B cell (primary cell): ENCODE results near the gene CCND1. TPM values are rescaled to one million over a fixed set of nuclear protein-coding genes. Genes with fewer than 3 reads are reported as not detected.

Source experiments
- ATAC-seq: fragments of 200-7000 bp; cut with Tn5 transposase; one replicate; pipeline ENCODE4 v1.10.0; 2021; ENCODE audit warnings: low read depth, mild to moderate bottlenecking, moderate number of reproducible peaks, moderate library complexity
- CTCF ChIA-PET: fragments of 350-600 bp; sonication (Branson Sonifier 250); formaldehyde crosslinking; loops from one replicate; lab custom pipeline; 2021; ENCODE audit warnings: antibody characterized with exemption, inconsistent platforms; lab: Charles Lee
- POLR2A ChIA-PET: fragments of 350-600 bp; sonication (Branson Sonifier 250); formaldehyde crosslinking; loops from one replicate; lab custom pipeline; 2021; ENCODE audit warnings: antibody characterized with exemption; lab: Charles Lee
- DNase-seq: peaks from one replicate; pipeline ENCODE4 v3.0.0; 2013
- H2AFZ ChIP-seq: 2 replicates; pipeline ENCODE4 v1.6.1; 2012; ENCODE audit warnings: mild to moderate bottlenecking, low read depth, low read length; ENCODE audit not compliant: insufficient read depth, poor library complexity, severe bottlenecking
- H3K27ac ChIP-seq, 2 donors: 1 replicate in 1 of 2; 2 replicates in 1 of 2; pipeline ENCODE4 v1.5.1; 2012 to 2013; ENCODE audit warnings: low read length in 2 of 2, mild to moderate bottlenecking in 2 of 2, moderate library complexity in 1 of 2
- H3K27me3 ChIP-seq, 4 experiments: fragments of 200-600 bp in 1 of 4; sonication (generic) in 1 of 4; replicated peaks in 1 of 4; 1 replicate in 2 of 4; 2 replicates in 2 of 4; pipeline versions ENCODE4 v1.6.1 to v1.7.0; 2013 to 2016; ENCODE audit warnings: low read length in 3 of 4, mild to moderate bottlenecking in 2 of 4, mixed read lengths in 1 of 4, moderate library complexity in 1 of 4; ENCODE audit not compliant: insufficient read depth in 4 of 4, control insufficient read depth in 3 of 4; ENCODE audit errors: control extremely low read depth in 1 of 4
- H3K36me3 ChIP-seq, 2 experiments: replicated peaks in 1 of 2; 1 replicate in 1 of 2; 2 replicates in 1 of 2; pipeline versions ENCODE4 v1.6.1 to v1.7.1; 2013; ENCODE audit warnings: low read length in 1 of 2; ENCODE audit not compliant: insufficient read depth in 2 of 2, control insufficient read depth in 1 of 2; ENCODE audit errors: control extremely low read depth in 1 of 2, extremely low read depth in 1 of 2
- H3K4me1 ChIP-seq, 2 donors: fragments of 200-600 bp in 1 of 2; sonication (generic) in 1 of 2; 1 replicate in 1 of 2; 2 replicates in 1 of 2; pipeline versions ENCODE4 v1.5.1 to v1.6.1; 2013 to 2017; ENCODE audit warnings: low read length in 2 of 2; ENCODE audit not compliant: control insufficient read depth in 2 of 2, insufficient read depth in 2 of 2
- H3K4me2 ChIP-seq: replicated peaks from 2 replicates; pipeline ENCODE3; 2012; ENCODE audit warnings: mild to moderate bottlenecking, low read depth, low read length; ENCODE audit not compliant: poor library complexity, severe bottlenecking
- H3K4me3 ChIP-seq, 5 experiments: fragments of 200-600 bp in 1 of 5; sonication (generic) in 1 of 5; 1 replicate in 3 of 5; 2 replicates in 2 of 5; pipeline versions ENCODE4 v1.5.1 to v1.7.0; 2011 to 2016; ENCODE audit warnings: low read length in 4 of 5, mild to moderate bottlenecking in 4 of 5, low read depth in 2 of 5, control low read depth in 1 of 5, moderate library complexity in 1 of 5; ENCODE audit not compliant: insufficient read depth in 1 of 5; ENCODE audit errors: control extremely low read depth in 1 of 5, extremely low read depth in 1 of 5
- H3K79me2 ChIP-seq: fragments of 200-600 bp; sonication (generic); one replicate; pipeline ENCODE4 v1.6.0; 2016; ENCODE audit warnings: low read length; ENCODE audit not compliant: control insufficient read depth, insufficient read depth
- H3K9ac ChIP-seq: fragments of 200-600 bp; sonication (generic); 2 replicates; pipeline ENCODE4 v1.6.1; 2017; ENCODE audit warnings: mild to moderate bottlenecking, low read length, moderate library complexity
- H3K9me3 ChIP-seq, 3 donors: one replicate each; pipeline versions ENCODE4 v1.6.1 to v1.7.1; 2013; ENCODE audit warnings: low read length in 2 of 3; ENCODE audit not compliant: control insufficient read depth in 2 of 3, insufficient read depth in 1 of 3; ENCODE audit errors: control extremely low read depth in 1 of 3
- H4K20me1 ChIP-seq: 2 replicates; pipeline ENCODE4 v1.6.0; 2012; ENCODE audit warnings: mild to moderate bottlenecking, low read length; ENCODE audit not compliant: insufficient read depth, control insufficient read depth, poor library complexity, severe bottlenecking
- H3K27ac Mint-ChIP-seq: one replicate; pipeline ENCODE4 v1.8.0; 2021; ENCODE audit warnings: mixed read lengths
- H3K27me3 Mint-ChIP-seq: one replicate; pipeline ENCODE4 v1.8.0; 2021; ENCODE audit warnings: mixed read lengths
- H3K4me1 Mint-ChIP-seq: one replicate; pipeline ENCODE4 v1.8.0; 2021; ENCODE audit warnings: mixed read lengths
- H3K4me3 Mint-ChIP-seq: one replicate; pipeline ENCODE4 v1.8.0; 2021; ENCODE audit warnings: mixed read lengths
- H3K9me3 Mint-ChIP-seq: one replicate; pipeline ENCODE4 v1.8.0; 2022; ENCODE audit warnings: mixed read lengths; ENCODE audit not compliant: insufficient read depth
- EZH2 ChIP-seq: IDR thresholded peaks from 2 replicates; pipeline ENCODE4 v1.6.1; 2012; ENCODE audit warnings: borderline replicate concordance, low read depth, mild to moderate bottlenecking, moderate library complexity, low read length; ENCODE audit not compliant: insufficient read depth, poor library complexity, severe bottlenecking
- WGBS: methylation state at CpG from one replicate; pipeline ENCODE4 v1.1.5; 2013; ENCODE audit warnings: missing lambda C conversion rate; ENCODE audit not compliant: insufficient coverage; 5-methylcytosine and 5-hydroxymethylcytosine counted together
- intact Hi-C: fragments of 100-400 bp; cut with micrococcal nuclease; formaldehyde crosslinking; loops from one replicate; pipeline ENCODE4 v1.10.0; 2022
- polyA plus RNA-seq: library from polyadenylated mRNA; depleted of rRNA; stranded (reverse); fragments of >200 nt; gene quantifications from 2 replicates; pipeline ENCODE4 v1.2.3, GENCODE V29; 2012
- total RNA-seq, 2 donors: library from RNA; stranded (reverse); fragments of 120-200 nt in 1 of 2; gene quantifications; 1 replicate in 1 of 2; 2 replicates in 1 of 2; pipeline versions ENCODE4 v1.2.3 to v1.2.4, GENCODE V29; 2013 to 2022
- TF ChIP-seq, protein P1 (sequence below): fragments of 200-600 bp; IDR thresholded peaks from one replicate; pipeline ENCODE4 v1.8.0; 2022; ENCODE audit warnings: antibody characterized with exemption, mild to moderate bottlenecking

The CCND1 gene
- total and polyA plus RNA-seq, 2 donors (not counting 1 experiment from before 2014, with no cell fraction given), result 4.9 to 8.8 TPM

GRCh38 chr11:69617220-69617619, 23.7 kb upstream of the CCND1 start:
- Histone ChIP-seq H3K79me2 (no peaks in the 10 kb centered on the region), H3K27ac (no peak overlapping the region), H2AFZ (no peak overlapping the region), H3K9ac (no peak overlapping the region), H3K4me1 (no peaks in the 10 kb centered on the region), H3K9me3 (peaks cover 0 to 3% (median 0%) of the 10 kb centered on the region in 3 donors), H4K20me1 (no peaks in the 10 kb centered on the region), H3K36me3 (no peaks in the 10 kb centered on the region), H3K27me3 (peaks cover 0 to 17% (median 0%) of the 10 kb centered on the region in 4 experiments), H3K4me2 (no peak overlapping the region), H3K4me3 (no peak overlapping the region)
- CTCF ChIA-PET, result no interaction called here
- Mint-ChIP-seq H3K4me3 (no peak overlapping the region), H3K4me1 (no peaks in the 10 kb centered on the region), H3K27me3 (peaks cover 20% of the 10 kb centered on the region), H3K27ac (no peak overlapping the region), H3K9me3 (no peaks in the 10 kb centered on the region)
- ATAC-seq (no peak), DNase-seq (no peak)
- intact Hi-C loops, result no loop called here
- POLR2A ChIA-PET, result no interaction called here
- 87% methylated on average over 3 of the region's 4 CpGs for WGBS
- TF ChIP-seq, protein P1, sequence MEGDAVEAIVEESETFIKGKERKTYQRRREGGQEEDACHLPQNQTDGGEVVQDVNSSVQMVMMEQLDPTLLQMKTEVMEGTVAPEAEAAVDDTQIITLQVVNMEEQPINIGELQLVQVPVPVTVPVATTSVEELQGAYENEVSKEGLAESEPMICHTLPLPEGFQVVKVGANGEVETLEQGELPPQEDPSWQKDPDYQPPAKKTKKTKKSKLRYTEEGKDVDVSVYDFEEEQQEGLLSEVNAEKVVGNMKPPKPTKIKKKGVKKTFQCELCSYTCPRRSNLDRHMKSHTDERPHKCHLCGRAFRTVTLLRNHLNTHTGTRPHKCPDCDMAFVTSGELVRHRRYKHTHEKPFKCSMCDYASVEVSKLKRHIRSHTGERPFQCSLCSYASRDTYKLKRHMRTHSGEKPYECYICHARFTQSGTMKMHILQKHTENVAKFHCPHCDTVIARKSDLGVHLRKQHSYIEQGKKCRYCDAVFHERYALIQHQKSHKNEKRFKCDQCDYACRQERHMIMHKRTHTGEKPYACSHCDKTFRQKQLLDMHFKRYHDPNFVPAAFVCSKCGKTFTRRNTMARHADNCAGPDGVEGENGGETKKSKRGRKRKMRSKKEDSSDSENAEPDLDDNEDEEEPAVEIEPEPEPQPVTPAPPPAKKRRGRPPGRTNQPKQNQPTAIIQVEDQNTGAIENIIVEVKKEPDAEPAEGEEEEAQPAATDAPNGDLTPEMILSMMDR, result no peak
- no peak for TF ChIP-seq EZH2

DNA sequence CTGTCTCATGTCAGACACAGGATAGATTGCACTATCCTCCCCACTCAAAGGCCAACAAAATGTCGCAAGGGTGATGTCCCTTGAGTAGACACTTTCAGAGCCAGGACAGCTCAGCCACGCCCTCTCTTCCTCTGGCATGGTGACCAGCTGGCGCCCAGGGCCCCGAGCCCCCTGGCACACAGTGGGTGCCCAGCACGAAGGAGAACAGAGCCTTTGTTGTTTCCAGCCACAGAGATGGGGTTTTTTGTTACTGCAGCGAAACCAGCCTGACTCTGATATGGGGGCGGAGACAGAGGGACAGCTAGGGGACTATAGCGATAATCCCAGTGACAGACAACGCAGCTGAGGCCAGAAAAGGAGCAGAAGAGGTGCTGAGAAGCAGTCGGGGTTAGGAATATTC, 23.3 kb upstream of the CCND1 start:
- peaks cover 0 to 17% (median 0%) of the 10 kb centered on the region in 4 experiments for H3K27me3 ChIP-seq
- no peaks in the 10 kb centered on the region for H3K36me3 ChIP-seq
- H3K4me3 ChIP-seq, result no peak overlapping the region
- intact Hi-C loops, result no loop called here
- no peak overlapping the region for H2AFZ ChIP-seq
- ATAC-seq (no peak), DNase-seq (no peak)
- peaks cover 0 to 3% (median 0%) of the 10 kb centered on the region in 3 donors for H3K9me3 ChIP-seq
- ChIA-PET CTCF (no interaction called here), POLR2A (no interaction called here)
- no peaks in the 10 kb centered on the region for H3K4me1 Mint-ChIP-seq
- H3K4me3 Mint-ChIP-seq, result no peak overlapping the region
- no peaks in the 10 kb centered on the region for H4K20me1 ChIP-seq
- H3K27ac ChIP-seq, result no peak overlapping the region
- H3K4me2 ChIP-seq, result no peak overlapping the region
- H3K4me1 ChIP-seq, result no peaks in the 10 kb centered on the region
- H3K79me2 ChIP-seq, result no peaks in the 10 kb centered on the region
- TF ChIP-seq EZH2, result no peak
- TF ChIP-seq, protein P1, result no peak
- no peak overlapping the region for H3K9ac ChIP-seq
- WGBS, result 93% methylated on average over 9 of the region's 10 CpGs
- no peak overlapping the region for H3K27ac Mint-ChIP-seq
- H3K9me3 Mint-ChIP-seq, result no peaks in the 10 kb centered on the region
- H3K27me3 Mint-ChIP-seq, result peaks cover 18% of the 10 kb centered on the region
